ENCODE results near the gene TMEM220.

The TMEM220 gene

GRCh38 chr17:10729334-10730193 is at the start of gene TMEM220:
Gene TMEM220 (minus strand): TSS chr17:10730023. CDS start chr17:10729851, 172 bp downstream.
- DNase-seq, result peak; percentile 42 to 63

GRCh38 chr17:10779609-10780008 is 49.8 kb upstream of the TMEM220 start:
- DNase-seq, result no peak

- DNase-seq, result no peak
These were observed 48.1 kb upstream of the TMEM220 start for GRCh38 chr17:10777890-10778289.

GRCh38 chr17:10777131-10777807 is 47.4 kb upstream of the TMEM220 start:
- no peak for DNase-seq

- peak; percentile 6 to 23 for DNase-seq
These were observed 46.6 kb upstream of the TMEM220 start for GRCh38 chr17:10776381-10776780.

GRCh38 chr17:10775740-10776356 is 46.0 kb upstream of the TMEM220 start:
- no peak for DNase-seq

- DNase-seq, result no peak
These were observed 45.2 kb upstream of the TMEM220 start for GRCh38 chr17:10775058-10775457.

GRCh38 chr17:10773391-10773790 is 43.6 kb upstream of the TMEM220 start:
- DNase-seq, result no peak

- peak; percentile 51 to 97 for DNase-seq
These were observed 42.9 kb upstream of the TMEM220 start for GRCh38 chr17:10772425-10773380.

GRCh38 chr17:10771148-10771547 is 41.3 kb upstream of the TMEM220 start:
- DNase-seq, result no peak

GRCh38 chr17:10769840-10770239 is 40.0 kb upstream of the TMEM220 start:
- no peak for DNase-seq

- DNase-seq, result no peak
These were observed 39.0 kb upstream of the TMEM220 start for GRCh38 chr17:10768750-10769251.

- no peak for DNase-seq
These were observed 37.4 kb upstream of the TMEM220 start for GRCh38 chr17:10767232-10767631.

GRCh38 chr17:10762037-10762436 is 32.2 kb upstream of the TMEM220 start:
- no peak for DNase-seq

- no peak for DNase-seq
These were observed 31.5 kb upstream of the TMEM220 start for GRCh38 chr17:10761281-10761680.

GRCh38 chr17:10758062-10758461 is 28.2 kb upstream of the TMEM220 start:
- DNase-seq, result no peak

- DNase-seq, result no peak
These were observed 27.8 kb upstream of the TMEM220 start for GRCh38 chr17:10757647-10758046.

GRCh38 chr17:10757067-10757466 is 27.2 kb upstream of the TMEM220 start:
- DNase-seq, result no peak

- no peak for DNase-seq
These were observed 26.8 kb upstream of the TMEM220 start for GRCh38 chr17:10756619-10757018.

- DNase-seq, result no peak
These were observed 26.4 kb upstream of the TMEM220 start for GRCh38 chr17:10756185-10756584.

- no peak for DNase-seq
These were observed 25.8 kb upstream of the TMEM220 start for GRCh38 chr17:10755592-10756127.
